ENCODE data around the gene HSPA6. TPM values are rescaled to one million over a fixed set of nuclear protein-coding genes. Genes with fewer than 3 reads are reported as not detected.

Gene HSPA6
- total RNA-seq, 1 experiment from 2014 or later, result 0.28 TPM

- H3F3A ChIP-seq (ENCODE audit: insufficient read depth, low read depth), result no peaks in the 10 kb centered on the region
- no peaks in the 10 kb centered on the region for H3K36me3 ChIP-seq (ENCODE audit: low read depth)
- TF ChIP-seq CTCF (conservative IDR thresholded peaks at IDR 0.05) (no peak), EZH2 (IDR thresholded peaks at IDR 0.05; ENCODE audit: low read depth) (no peak)
- peaks cover 22% of the 10 kb centered on the region for H3K27me3 ChIP-seq (ENCODE audit: insufficient read depth, low read depth)
- H3K4me1 ChIP-seq (replicated peaks; ENCODE audit: insufficient read depth), result no peaks in the 10 kb centered on the region
- intact Hi-C loops (cut with micrococcal nuclease; ENCODE audit: unreplicated experiment), result no loop called here
- no peaks in the 10 kb centered on the region for H3K79me2 ChIP-seq (ENCODE audit: low read depth)
- no peak for DNase-seq
- no peak overlapping the region for H3K4me3 ChIP-seq
- no peaks in the 10 kb centered on the region for H3K9me3 ChIP-seq (ENCODE audit: insufficient read depth, low read depth)
- ChIA-PET POLR2A (ENCODE audit: unreplicated experiment) (no interaction called here), CTCF (no interaction called here)
- BruUV-seq (replicated peaks), result no TSS peak
- no peak overlapping the region for H2AFZ ChIP-seq
- H3K9me2 ChIP-seq (ENCODE audit: insufficient read depth), result no peaks in the 10 kb centered on the region
- no peak overlapping the region for H3K4me2 ChIP-seq
- H3K27ac ChIP-seq, result no peak overlapping the region
- no peaks in the 10 kb centered on the region for H4K20me1 ChIP-seq (ENCODE audit: insufficient read depth)
These were observed 42.5 kb upstream of the HSPA6 start for GRCh38 chr1:161481624-161482392.

- no peak for DNase-seq
- no peaks in the 10 kb centered on the region for H3K9me3 ChIP-seq (ENCODE audit: insufficient read depth, low read depth)
- no peaks in the 10 kb centered on the region for H4K20me1 ChIP-seq (ENCODE audit: insufficient read depth)
- H2AFZ ChIP-seq, result no peak overlapping the region
- H3K36me3 ChIP-seq (ENCODE audit: low read depth), result no peaks in the 10 kb centered on the region
- no TSS peak for BruUV-seq (replicated peaks)
- ChIA-PET POLR2A (ENCODE audit: unreplicated experiment) (no interaction called here), CTCF (interaction anchor here (0.6 kb wide), 1 partner anchor 554 kb away, joined by 5 read pairs; no protein-coding TSS in a partner anchor)
- H3K9me2 ChIP-seq (ENCODE audit: insufficient read depth), result no peaks in the 10 kb centered on the region
- no peak overlapping the region for H3K27ac ChIP-seq
- H3K4me2 ChIP-seq, result no peak overlapping the region
- no peak overlapping the region for H3K4me3 ChIP-seq
- no peak for TF ChIP-seq CTCF (conservative IDR thresholded peaks at IDR 0.05)
- TF ChIP-seq EZH2 (IDR thresholded peaks at IDR 0.05; ENCODE audit: low read depth), result no peak
- intact Hi-C loops (cut with micrococcal nuclease; ENCODE audit: unreplicated experiment), result no loop called here
- no peaks in the 10 kb centered on the region for H3F3A ChIP-seq (ENCODE audit: insufficient read depth, low read depth)
- H3K79me2 ChIP-seq (ENCODE audit: low read depth), result no peaks in the 10 kb centered on the region
- H3K4me1 ChIP-seq (replicated peaks; ENCODE audit: insufficient read depth), result no peaks in the 10 kb centered on the region
- H3K27me3 ChIP-seq (ENCODE audit: insufficient read depth, low read depth), result peaks cover 22% of the 10 kb centered on the region
These were observed 41.7 kb upstream of the HSPA6 start for GRCh38 chr1:161482610-161483009.

- Histone ChIP-seq H3K9me3 (ENCODE audit: insufficient read depth, low read depth) (no peaks in the 10 kb centered on the region), H3K27ac (no peak overlapping the region), H4K20me1 (ENCODE audit: insufficient read depth) (no peaks in the 10 kb centered on the region), H3F3A (ENCODE audit: insufficient read depth, low read depth) (no peaks in the 10 kb centered on the region), H3K4me1 (replicated peaks; ENCODE audit: insufficient read depth) (no peaks in the 10 kb centered on the region), H2AFZ (no peak overlapping the region), H3K79me2 (ENCODE audit: low read depth) (no peaks in the 10 kb centered on the region), H3K4me3 (no peak overlapping the region), H3K27me3 (ENCODE audit: insufficient read depth, low read depth) (peaks cover 22% of the 10 kb centered on the region), H3K9me2 (ENCODE audit: insufficient read depth) (no peaks in the 10 kb centered on the region), H3K4me2 (no peak overlapping the region), H3K36me3 (ENCODE audit: low read depth) (no peaks in the 10 kb centered on the region)
- TF ChIP-seq CTCF (conservative IDR thresholded peaks at IDR 0.05) (no peak), EZH2 (IDR thresholded peaks at IDR 0.05; ENCODE audit: low read depth) (no peak)
- CTCF ChIA-PET, result interaction anchor here (0.5 to 0.6 kb wide), 2 partner anchors 338 to 554 kb away, joined by 3 to 5 read pairs; no protein-coding TSS in a partner anchor
- no peak for DNase-seq
- no TSS peak for BruUV-seq (replicated peaks)
- intact Hi-C loops (cut with micrococcal nuclease; ENCODE audit: unreplicated experiment), result no loop called here
- POLR2A ChIA-PET (ENCODE audit: unreplicated experiment), result no interaction called here
These were observed 41.0 kb upstream of the HSPA6 start for GRCh38 chr1:161483361-161483760.

Measured in PC-9 (cell line).